ENCODE measurements around the gene BAG3. TPM values are rescaled to one million over a fixed set of nuclear protein-coding genes. Genes with fewer than 3 reads are reported as not detected.

The BAG3 gene
- total and polyA plus RNA-seq, 2 of the 4 experiments (the other 2 are of a cell fraction) = 5.4 to 42.5 TPM

GRCh38 chr10:119677126-119677525 is 25.9 kb downstream of the BAG3 start:
- Histone ChIP-seq H3K4me1 (ENCODE audit: control insufficient read depth, insufficient read depth, low read length) (peaks cover 16% of the 10 kb centered on the region), H2AK5ac (ENCODE audit: low read depth, low read length) (no peak overlapping the region), H3K9me3 (ENCODE audit: control insufficient read depth, insufficient read depth, low read length) (no peaks in the 10 kb centered on the region), H3K27ac (ENCODE audit: insufficient read depth, low read length) (no peak overlapping the region), H2BK20ac (ENCODE audit: low read depth, low read length) (no peak overlapping the region), H3K4me2 (ENCODE audit: low read depth, low read length) (no peak overlapping the region), H3K4ac (ENCODE audit: low read depth, low read length) (no peak overlapping the region), H3K36me3 (ENCODE audit: control insufficient read depth, insufficient read depth, low read length) (peaks cover 45% of the 10 kb centered on the region), H3K79me1 (ENCODE audit: low read depth in 1 of 2, low read length in 2 of 2) (peaks cover 39 to 60% of the 10 kb centered on the region in 2 experiments), H3K14ac (replicated peaks; ENCODE audit: low read depth, low read length) (no peak overlapping the region), H2BK120ac (ENCODE audit: low read depth, low read length) (no peak overlapping the region), H3K23ac (ENCODE audit: low read depth, low read length) (no peak overlapping the region), H3K18ac (ENCODE audit: low read depth, low read length) (no peak overlapping the region), H4K5ac (ENCODE audit: low read depth, low read length) (no peak overlapping the region), H3K56ac (ENCODE audit: extremely low read depth, insufficient read depth, low read length) (no peak overlapping the region), H2BK5ac (ENCODE audit: low read depth, low read length, poor library complexity, severe bottlenecking) (no peak overlapping the region), H2AFZ (replicated peaks; ENCODE audit: low read length, poor library complexity) (no peak overlapping the region), H3K9ac (ENCODE audit: low read depth, low read length) (no peak overlapping the region), H4K8ac (ENCODE audit: low read depth in 2 of 2, low read length in 2 of 2) (no peak overlapping the region), H2BK15ac (ENCODE audit: low read depth, low read length) (no peak overlapping the region), H3K9me1 (ENCODE audit: insufficient read depth, low read length) (peaks cover 27% of the 10 kb centered on the region), H3K4me3 (ENCODE audit: insufficient read depth, low read depth, low read length) (no peak overlapping the region), H4K91ac (ENCODE audit: insufficient read depth, low read depth, low read length) (no peak overlapping the region), H4K20me1 (ENCODE audit: insufficient read depth, low read length) (peaks cover 52% of the 10 kb centered on the region), H2AK9ac (replicated peaks; ENCODE audit: low read depth, low read length, poor library complexity) (no peak overlapping the region), H3K27me3 (ENCODE audit: control insufficient read depth, insufficient read depth, low read length) (no peaks in the 10 kb centered on the region)
- TF ChIP-seq RAD21 (IDR thresholded peaks at IDR 0.05; ENCODE audit: low read length) (no peak), CHD1 (IDR thresholded peaks at IDR 0.05; ENCODE audit: low read depth, low read length) (no peak), NFE2L2 (IDR thresholded peaks at IDR 0.05; ENCODE audit: low read depth, low read length) (no peak), SMC3 (IDR thresholded peaks at IDR 0.05; ENCODE audit: low read depth, low read length) (no peak), POLR2A (IDR thresholded peaks at IDR 0.05; ENCODE audit: low read depth, low read length) (no peak), RFX5 (IDR thresholded peaks at IDR 0.05; ENCODE audit: low read depth, low read length) (no peak), CEBPB (IDR thresholded peaks at IDR 0.05; ENCODE audit: low read depth, low read length) (no peak), FOS (IDR thresholded peaks at IDR 0.05; ENCODE audit: low read depth, low read length) (no peak), MXI1 (IDR thresholded peaks at IDR 0.05; ENCODE audit: borderline replicate concordance, low read depth, low read length) (no peak), MAFK (IDR thresholded peaks at IDR 0.05; ENCODE audit: low read depth, low read length) (no peak), BHLHE40 (IDR thresholded peaks at IDR 0.05; ENCODE audit: low read depth, low read length) (no peak), MAZ (IDR thresholded peaks at IDR 0.05; ENCODE audit: borderline replicate concordance, low read depth, low read length) (no peak), RCOR1 (IDR thresholded peaks at IDR 0.05; ENCODE audit: insufficient replicate concordance, low read length) (no peak)
- TF ChIP-seq, protein P1, sequence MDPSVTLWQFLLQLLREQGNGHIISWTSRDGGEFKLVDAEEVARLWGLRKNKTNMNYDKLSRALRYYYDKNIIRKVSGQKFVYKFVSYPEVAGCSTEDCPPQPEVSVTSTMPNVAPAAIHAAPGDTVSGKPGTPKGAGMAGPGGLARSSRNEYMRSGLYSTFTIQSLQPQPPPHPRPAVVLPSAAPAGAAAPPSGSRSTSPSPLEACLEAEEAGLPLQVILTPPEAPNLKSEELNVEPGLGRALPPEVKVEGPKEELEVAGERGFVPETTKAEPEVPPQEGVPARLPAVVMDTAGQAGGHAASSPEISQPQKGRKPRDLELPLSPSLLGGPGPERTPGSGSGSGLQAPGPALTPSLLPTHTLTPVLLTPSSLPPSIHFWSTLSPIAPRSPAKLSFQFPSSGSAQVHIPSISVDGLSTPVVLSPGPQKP (IDR thresholded peaks at IDR 0.05; ENCODE audit: borderline replicate concordance, low read depth, low read length) = no peak
- TF ChIP-seq, protein P2, sequence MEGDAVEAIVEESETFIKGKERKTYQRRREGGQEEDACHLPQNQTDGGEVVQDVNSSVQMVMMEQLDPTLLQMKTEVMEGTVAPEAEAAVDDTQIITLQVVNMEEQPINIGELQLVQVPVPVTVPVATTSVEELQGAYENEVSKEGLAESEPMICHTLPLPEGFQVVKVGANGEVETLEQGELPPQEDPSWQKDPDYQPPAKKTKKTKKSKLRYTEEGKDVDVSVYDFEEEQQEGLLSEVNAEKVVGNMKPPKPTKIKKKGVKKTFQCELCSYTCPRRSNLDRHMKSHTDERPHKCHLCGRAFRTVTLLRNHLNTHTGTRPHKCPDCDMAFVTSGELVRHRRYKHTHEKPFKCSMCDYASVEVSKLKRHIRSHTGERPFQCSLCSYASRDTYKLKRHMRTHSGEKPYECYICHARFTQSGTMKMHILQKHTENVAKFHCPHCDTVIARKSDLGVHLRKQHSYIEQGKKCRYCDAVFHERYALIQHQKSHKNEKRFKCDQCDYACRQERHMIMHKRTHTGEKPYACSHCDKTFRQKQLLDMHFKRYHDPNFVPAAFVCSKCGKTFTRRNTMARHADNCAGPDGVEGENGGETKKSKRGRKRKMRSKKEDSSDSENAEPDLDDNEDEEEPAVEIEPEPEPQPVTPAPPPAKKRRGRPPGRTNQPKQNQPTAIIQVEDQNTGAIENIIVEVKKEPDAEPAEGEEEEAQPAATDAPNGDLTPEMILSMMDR (conservative IDR thresholded peaks at IDR 0.05; ENCODE audit: low read depth, low read length) = no peak
- TF ChIP-seq, protein P3, sequence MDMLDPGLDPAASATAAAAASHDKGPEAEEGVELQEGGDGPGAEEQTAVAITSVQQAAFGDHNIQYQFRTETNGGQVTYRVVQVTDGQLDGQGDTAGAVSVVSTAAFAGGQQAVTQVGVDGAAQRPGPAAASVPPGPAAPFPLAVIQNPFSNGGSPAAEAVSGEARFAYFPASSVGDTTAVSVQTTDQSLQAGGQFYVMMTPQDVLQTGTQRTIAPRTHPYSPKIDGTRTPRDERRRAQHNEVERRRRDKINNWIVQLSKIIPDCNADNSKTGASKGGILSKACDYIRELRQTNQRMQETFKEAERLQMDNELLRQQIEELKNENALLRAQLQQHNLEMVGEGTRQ (IDR thresholded peaks at IDR 0.05; ENCODE audit: low read depth, low read length) = no peak
- CTCF ChIA-PET = no interaction called here
- TSS peak; percentile 91 for BruUV-seq (replicated peaks)
- no peak for DNase-seq
- dilution Hi-C loops (cut with HindIII; ENCODE audit: low sequenced_read_pairs, unreplicated experiment) (no loop called here), in situ Hi-C loops (cut with MboI; ENCODE audit: low sequenced_read_pairs) (no loop called here), intact Hi-C loops (cut with micrococcal nuclease) (no loop called here)
- no CpG with 5 or more reads among the region's 6 CpGs for WGBS, 2 experiments (ENCODE audit: extremely low coverage in 2 of 2, insufficient read length in 1 of 2)
- POLR2A ChIA-PET (ENCODE audit: unreplicated experiment) = no interaction called here
- ATAC-seq (ENCODE audit: low read depth) = no peak
